GM12864 (cell line): ENCODE measurements around the gene CCDC97.

Experiments
- DNase-seq: peaks from one replicate; pipeline ENCODE4 v3.0.0-alpha.2; 2011; ENCODE audit warnings: low read depth
- H3K4me3 ChIP-seq: 2 replicates; pipeline ENCODE4 v1.5.1; 2011; ENCODE audit warnings: mild to moderate bottlenecking, low read depth, low read length, control low read depth
- CTCF ChIP-seq: IDR thresholded peaks from 2 replicates; pipeline ENCODE4 v1.5.1; 2011; ENCODE audit warnings: low read depth, mild to moderate bottlenecking, moderate library complexity, low read length, control low read depth, inconsistent platforms; ENCODE audit errors: missing control alignments

Gene CCDC97

GRCh38 chr19:41311613-41312012, 1.6 kb downstream of the CCDC97 start:
- no peak for TF ChIP-seq CTCF
- DNase-seq = no peak
- no peak overlapping the region; the same call in 1 of the 2 replicates for H3K4me3 ChIP-seq

GRCh38 chr19:41316306-41316920, 6.4 kb downstream of the CCDC97 start:
- no peak overlapping the region for H3K4me3 ChIP-seq
- no peak for TF ChIP-seq CTCF
- DNase-seq = no peak

- TF ChIP-seq CTCF = no peak
- no peak overlapping the region for H3K4me3 ChIP-seq
- DNase-seq = no peak
Observed at GRCh38 chr19:41318696-41319499, 8.9 kb downstream of the CCDC97 start.

- DNase-seq = no peak
- no peak overlapping the region for H3K4me3 ChIP-seq
- TF ChIP-seq CTCF = no peak
Observed at GRCh38 chr19:41319500-41320184, 9.7 kb downstream of the CCDC97 start.

GRCh38 chr19:41320185-41320518, 10.2 kb downstream of the CCDC97 start:
- no peak overlapping the region for H3K4me3 ChIP-seq
- no peak for TF ChIP-seq CTCF

GRCh38 chr19:41320568-41320967, 10.6 kb downstream of the CCDC97 start:
- DNase-seq = no peak
- H3K4me3 ChIP-seq = no peak overlapping the region
- no peak for TF ChIP-seq CTCF

More at GRCh38 chr19:41320185-41320518, 10.2 kb downstream of the CCDC97 start:
- no peak for DNase-seq

- DNase-seq = no peak
- no peak overlapping the region for H3K4me3 ChIP-seq
- no peak for TF ChIP-seq CTCF
Observed at GRCh38 chr19:41321204-41321599, 11.2 kb downstream of the CCDC97 start.
